Spleen (tissue), 11 donors: Measurements from ENCODE around the gene DPYSL4. TPM values are rescaled to one million over a fixed set of nuclear protein-coding genes. Genes with fewer than 3 reads are reported as not detected.

Source experiments
- DNase-seq: peaks from one replicate; pipeline ENCODE4 v3.0.0-alpha.2; 2020
- H3K27ac ChIP-seq, 8 donors: fragments of 200-600 bp; sonication (generic) in 7 of 8; 1 replicate in 4 of 8; 2 replicates in 4 of 8; pipeline versions ENCODE4 v1.5.0 to v1.8.0; 2016 to 2021; ENCODE audit warnings: inconsistent platforms in 4 of 8, mild to moderate bottlenecking in 4 of 8, moderate library complexity in 1 of 8
- H3K27me3 ChIP-seq, 7 donors: fragments of 200-600 bp; sonication (generic) in 6 of 7; replicated peaks in 1 of 7; 1 replicate in 4 of 7; 2 replicates in 3 of 7; pipeline versions ENCODE4 v1.5.0 to v1.8.0; 2016 to 2021; ENCODE audit warnings: inconsistent platforms in 3 of 7, mild to moderate bottlenecking in 1 of 7
- H3K36me3 ChIP-seq, 6 donors: fragments of 200-600 bp; sonication (generic) in 5 of 6; 1 replicate in 4 of 6; 2 replicates in 2 of 6; pipeline versions ENCODE4 v1.5.0 to v1.8.0; 2016 to 2021; ENCODE audit warnings: inconsistent platforms in 2 of 6
- H3K4me1 ChIP-seq, 6 donors: fragments of 200-600 bp; sonication (generic) in 5 of 6; 1 replicate in 3 of 6; 2 replicates in 3 of 6; pipeline versions ENCODE4 v1.5.0 to v1.8.0; 2016 to 2021; ENCODE audit warnings: inconsistent platforms in 3 of 6
- H3K4me3 ChIP-seq, 8 donors: fragments of 200-600 bp; sonication (generic) in 7 of 8; 1 replicate in 4 of 8; 2 replicates in 4 of 8; pipeline versions ENCODE4 v1.5.0 to v1.8.0; 2016 to 2021; ENCODE audit warnings: inconsistent platforms in 4 of 8, mild to moderate bottlenecking in 4 of 8, moderate library complexity in 2 of 8
- H3K9me3 ChIP-seq, 8 donors: fragments of 200-600 bp; sonication (generic) in 7 of 8; 1 replicate in 4 of 8; 2 replicates in 4 of 8; pipeline versions ENCODE4 v1.5.0 to v1.8.0; 2016 to 2021; ENCODE audit warnings: inconsistent platforms in 4 of 8
- POLR2A ChIP-seq, 3 donors: fragments of 450-650 bp; IDR thresholded peaks; one replicate each; pipeline ENCODE4 v1.5.1; 2017; ENCODE audit warnings: antibody characterized with exemption in 3 of 3, mild to moderate bottlenecking in 1 of 3
- POLR2AphosphoS5 ChIP-seq, 3 donors: sonication (generic); formaldehyde crosslinking; IDR thresholded peaks; one replicate each; pipeline ENCODE4 v1.5.1; 2017; ENCODE audit warnings: antibody characterized with exemption in 3 of 3
- WGBS, 5 donors: extraction: QIAGEN DNeasy Blood & Tissue Kit in 3 of 5; methylation state at CpG; one replicate each; pipeline versions ENCODE4 v1.1.5 to v1.1.7; 2013 to 2018; 5-methylcytosine and 5-hydroxymethylcytosine counted together
- intact Hi-C: fragments of 100-400 bp; cut with DNase I; formaldehyde crosslinking; loops from one replicate; pipeline ENCODE4 v1.15.0; 2023; ENCODE audit warnings: low total_unique reads
- polyA plus RNA-seq, 3 donors: library from polyadenylated mRNA; stranded (reverse); fragments of 200-250 nt; gene quantifications; one replicate each; pipeline ENCODE4 v1.2.1, GENCODE V29; 2013
- total RNA-seq, 7 donors: library from RNA; depleted of rRNA in 3 of 7; stranded (reverse); fragments of >200 nt in 3 of 7; fragmentation: NEBNext Ultra II Directional in 4 of 7; extraction: Animal tissue kit (Norgen Biotek cat#: 25700) in 4 of 7; gene quantifications; one replicate each; pipeline versions ENCODE4 v1.1.0 to v1.2.1, GENCODE V29; 2016 to 2021
- TF ChIP-seq, protein P1 (sequence below), 11 experiments: fragments of 200-600 bp in 7 of 11; fragments of 450-650 bp in 4 of 11; sonication (generic) in 4 of 11; IDR thresholded peaks in 8 of 11; conservative IDR thresholded peaks in 3 of 11; 1 replicate in 7 of 11; 2 replicates in 4 of 11; pipeline versions ENCODE4 v1.4.0 to v1.8.0; 2016 to 2021; ENCODE audit warnings: antibody characterized with exemption in 11 of 11, inconsistent platforms in 4 of 11, mild to moderate bottlenecking in 1 of 11
- donor health status: healthy with polysubstance abuse.
- donor health status: DM: no; HTN: no; CAD: no; lungs with moderate emphysema.
- donor health status: DM: no; HTN: no; CAD: no.
- donor health status: Bipolar disorder and iron deficiency.
- donor health status: healthy.
- donor health status: DM: no; HTN: no; CAD: no.
- donor health status: DM: yes; HTN: yes; CAD: no.

The DPYSL4 gene
- total and polyA plus RNA-seq, 10 donors, result 0.55 to 6.0 (median 1.0) TPM; not detected in 1

- H3K36me3 ChIP-seq, result peaks cover 0 to 13% (median 0%) of the 10 kb centered on the region in 6 donors
- intact Hi-C loops, result no loop called here
- peak; percentile 52 for DNase-seq
- 79 to 88% (median 86%) methylated on average over 16 to 22 of the region's 22 CpGs for WGBS, 5 donors
- H3K4me3 ChIP-seq, result no peak overlapping the region
- H3K27ac ChIP-seq, result no peak overlapping the region
- H3K9me3 ChIP-seq, result no peaks in the 10 kb centered on the region
- H3K4me1 ChIP-seq, result peaks cover 0 to 20% (median 8%) of the 10 kb centered on the region in 6 donors
- peaks cover 0 to 51% (median 0%) of the 10 kb centered on the region in 7 donors for H3K27me3 ChIP-seq
- TF ChIP-seq POLR2AphosphoS5 (IDR thresholded peaks at IDR 0.05) (no peak), POLR2A (IDR thresholded peaks at IDR 0.05) (no peak)
- TF ChIP-seq, protein P1, sequence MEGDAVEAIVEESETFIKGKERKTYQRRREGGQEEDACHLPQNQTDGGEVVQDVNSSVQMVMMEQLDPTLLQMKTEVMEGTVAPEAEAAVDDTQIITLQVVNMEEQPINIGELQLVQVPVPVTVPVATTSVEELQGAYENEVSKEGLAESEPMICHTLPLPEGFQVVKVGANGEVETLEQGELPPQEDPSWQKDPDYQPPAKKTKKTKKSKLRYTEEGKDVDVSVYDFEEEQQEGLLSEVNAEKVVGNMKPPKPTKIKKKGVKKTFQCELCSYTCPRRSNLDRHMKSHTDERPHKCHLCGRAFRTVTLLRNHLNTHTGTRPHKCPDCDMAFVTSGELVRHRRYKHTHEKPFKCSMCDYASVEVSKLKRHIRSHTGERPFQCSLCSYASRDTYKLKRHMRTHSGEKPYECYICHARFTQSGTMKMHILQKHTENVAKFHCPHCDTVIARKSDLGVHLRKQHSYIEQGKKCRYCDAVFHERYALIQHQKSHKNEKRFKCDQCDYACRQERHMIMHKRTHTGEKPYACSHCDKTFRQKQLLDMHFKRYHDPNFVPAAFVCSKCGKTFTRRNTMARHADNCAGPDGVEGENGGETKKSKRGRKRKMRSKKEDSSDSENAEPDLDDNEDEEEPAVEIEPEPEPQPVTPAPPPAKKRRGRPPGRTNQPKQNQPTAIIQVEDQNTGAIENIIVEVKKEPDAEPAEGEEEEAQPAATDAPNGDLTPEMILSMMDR (IDR thresholded peaks at IDR 0.05 in 8 of 11, conservative IDR thresholded peaks at IDR 0.05 in 3 of 11), result no peak
These were observed 19.6 kb upstream of the DPYSL4 start for GRCh38 chr10:132167041-132167674.

DNA sequence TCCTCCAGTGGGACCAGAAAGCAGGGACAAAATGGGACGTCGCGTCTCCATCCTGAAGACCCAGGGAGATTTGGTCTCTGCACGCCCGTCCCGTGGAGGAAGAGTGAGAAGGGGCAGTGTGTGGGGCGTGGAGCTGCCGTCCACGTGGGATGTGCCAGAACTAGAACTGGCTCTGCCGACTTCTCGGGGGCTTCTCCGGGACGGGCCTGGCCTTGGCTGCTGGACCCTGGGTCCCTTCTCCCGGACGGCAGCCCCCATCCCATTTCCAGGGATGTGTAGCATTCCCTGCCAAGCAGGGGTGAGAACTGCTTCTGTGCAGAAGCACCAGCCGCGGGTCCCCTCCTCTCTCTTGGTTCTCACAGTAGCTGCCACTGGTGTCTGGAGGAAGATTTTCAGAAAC lies 18.8 kb upstream of the DPYSL4 start:
- TF ChIP-seq POLR2A (IDR thresholded peaks at IDR 0.05) (no peak), POLR2AphosphoS5 (IDR thresholded peaks at IDR 0.05) (no peak)
- TF ChIP-seq, protein P1 (IDR thresholded peaks at IDR 0.05 in 8 of 11, conservative IDR thresholded peaks at IDR 0.05 in 3 of 11), result no peak
- 86 to 90% (median 89%) methylated on average over 17 of the region's 17 CpGs for WGBS, 5 donors
- no peaks in the 10 kb centered on the region for H3K9me3 ChIP-seq
- peak; percentile 56 for DNase-seq
- H3K4me3 ChIP-seq, result no peak overlapping the region
- peaks cover 0 to 12% (median 4%) of the 10 kb centered on the region in 6 donors for H3K4me1 ChIP-seq
- intact Hi-C loops, result no loop called here
- peaks cover 0 to 13% (median 0%) of the 10 kb centered on the region in 6 donors for H3K36me3 ChIP-seq
- H3K27me3 ChIP-seq, result peaks cover 0 to 56% (median 0%) of the 10 kb centered on the region in 7 donors
- no peak overlapping the region for H3K27ac ChIP-seq

DNA sequence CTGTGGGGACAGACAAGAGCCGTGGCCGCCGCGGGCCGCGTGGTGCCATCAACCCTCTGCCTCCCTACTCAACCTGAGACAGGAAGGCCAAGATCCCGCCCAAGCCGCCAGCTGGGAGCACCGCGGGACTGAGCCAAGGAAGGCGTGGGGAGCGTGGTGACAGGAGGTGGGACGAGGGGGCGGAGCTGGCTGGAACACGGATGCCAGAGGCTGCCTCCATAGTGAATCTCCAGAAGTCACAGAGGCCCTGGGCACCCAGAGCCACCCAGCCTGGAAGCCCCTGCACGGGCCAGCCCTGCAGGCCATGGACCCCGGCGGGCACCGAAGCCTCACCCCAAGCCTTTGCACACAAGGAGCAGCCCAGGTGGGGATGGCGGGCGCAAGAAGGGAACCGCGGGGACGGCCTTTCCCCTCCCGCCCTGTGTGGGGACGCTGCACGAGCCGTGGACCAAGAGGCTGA lies 18.1 kb upstream of the DPYSL4 start:
- Histone ChIP-seq H3K27ac (no peak overlapping the region), H3K27me3 (peaks cover 0 to 51% (median 0%) of the 10 kb centered on the region in 7 donors), H3K9me3 (no peaks in the 10 kb centered on the region), H3K4me3 (no peak overlapping the region), H3K36me3 (peaks cover 0 to 13% (median 0%) of the 10 kb centered on the region in 6 donors), H3K4me1 (peaks cover 0 to 6% (median under 1%) of the 10 kb centered on the region in 6 donors)
- TF ChIP-seq, protein P1 (IDR thresholded peaks at IDR 0.05 in 8 of 11, conservative IDR thresholded peaks at IDR 0.05 in 3 of 11), result no peak
- TF ChIP-seq POLR2AphosphoS5 (IDR thresholded peaks at IDR 0.05), result no peak
- TF ChIP-seq POLR2A (IDR thresholded peaks at IDR 0.05), result no peak
- 78 to 83% (median 78%) methylated on average over 20 to 28 of the region's 28 CpGs for WGBS, 5 donors
- intact Hi-C loops, result no loop called here
- DNase-seq, result no peak

GRCh38 chr10:132169031-132169765 lies 17.6 kb upstream of the DPYSL4 start:
- DNase-seq, result peak; percentile 68
- 87 to 91% (median 89%) methylated on average over 28 to 42 of the region's 42 CpGs for WGBS, 5 donors
- Histone ChIP-seq H3K27ac (no peak overlapping the region), H3K4me1 (peaks cover 0 to 5% (median 0%) of the 10 kb centered on the region in 6 donors), H3K36me3 (peaks cover 0 to 13% (median 0%) of the 10 kb centered on the region in 6 donors), H3K4me3 (no peak overlapping the region), H3K9me3 (no peaks in the 10 kb centered on the region), H3K27me3 (peaks cover 0 to 46% (median 0%) of the 10 kb centered on the region in 7 donors)
- intact Hi-C loops, result no loop called here
- no peak for TF ChIP-seq POLR2AphosphoS5 (IDR thresholded peaks at IDR 0.05)
- TF ChIP-seq, protein P1 (IDR thresholded peaks at IDR 0.05 in 8 of 11, conservative IDR thresholded peaks at IDR 0.05 in 3 of 11), result no peak
- TF ChIP-seq POLR2A (IDR thresholded peaks at IDR 0.05), result no peak
